DMS153 (cell line): ENCODE data around the gene SLC7A11.
"Not testable (repeated sequence)": the region's sequence is repeated elsewhere in the genome, so short reads cannot be mapped to it uniquely, and the experiment has no call there.

ENCODE experiments used
- DNase-seq: peaks from one replicate; lab custom pipeline; 2025; lab: John Stamatoyannopoulos, UW

SLC7A11 gene

DNA sequence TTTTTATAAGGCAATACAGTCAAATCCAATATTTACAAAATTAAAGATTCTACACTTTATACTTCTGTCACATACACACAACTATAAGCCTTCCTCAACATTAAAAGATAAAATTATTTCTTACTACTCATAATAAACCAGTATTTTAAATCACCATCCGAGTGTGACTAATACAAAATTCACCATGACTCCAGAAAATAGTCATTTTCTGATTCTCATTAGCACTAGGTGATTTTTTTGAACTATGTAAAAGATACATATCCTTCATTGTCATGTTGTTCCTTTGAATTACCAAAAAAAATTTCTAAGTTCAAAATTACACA, 646 bp upstream of the SLC7A11 start:
- no peak for DNase-seq

DNA sequence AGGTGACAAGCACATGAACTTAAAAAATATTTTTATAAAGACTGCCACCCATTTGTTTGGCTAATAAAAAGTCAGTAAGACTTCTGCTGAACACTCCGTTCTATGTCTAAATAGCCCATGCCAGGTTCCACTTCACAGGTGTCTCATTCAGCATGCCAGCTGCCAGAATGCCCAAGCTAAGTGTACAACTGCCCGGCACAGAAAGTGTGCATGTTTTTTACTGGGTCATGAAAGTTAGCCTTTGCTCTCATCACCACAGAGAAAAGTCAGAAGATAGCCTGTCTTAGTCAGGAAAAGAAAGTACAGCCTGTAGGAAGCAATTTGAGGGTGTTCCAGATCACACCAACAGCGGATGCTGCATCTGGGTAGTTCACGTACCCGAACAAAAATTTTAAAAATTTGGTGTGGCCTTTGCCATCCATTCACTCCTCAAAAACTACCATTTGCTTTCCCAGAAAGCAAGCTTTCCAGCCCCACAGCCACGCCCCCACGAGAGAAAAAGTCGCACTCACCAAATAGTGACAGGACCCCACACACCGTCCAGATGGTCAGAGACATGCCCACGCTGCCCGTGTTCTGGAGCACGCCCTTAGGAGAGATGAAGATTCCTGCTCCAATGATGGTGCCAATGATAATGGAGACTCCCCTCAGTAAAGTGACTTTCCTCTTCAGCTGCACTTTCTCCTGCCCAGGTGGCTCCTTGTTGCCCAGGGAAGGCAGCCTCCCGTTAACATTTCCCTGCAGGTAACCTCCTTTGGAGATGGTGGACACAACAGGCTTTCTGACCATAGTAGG, 671 bp downstream of the SLC7A11 start:
- peak; percentile 14 for DNase-seq

DNA sequence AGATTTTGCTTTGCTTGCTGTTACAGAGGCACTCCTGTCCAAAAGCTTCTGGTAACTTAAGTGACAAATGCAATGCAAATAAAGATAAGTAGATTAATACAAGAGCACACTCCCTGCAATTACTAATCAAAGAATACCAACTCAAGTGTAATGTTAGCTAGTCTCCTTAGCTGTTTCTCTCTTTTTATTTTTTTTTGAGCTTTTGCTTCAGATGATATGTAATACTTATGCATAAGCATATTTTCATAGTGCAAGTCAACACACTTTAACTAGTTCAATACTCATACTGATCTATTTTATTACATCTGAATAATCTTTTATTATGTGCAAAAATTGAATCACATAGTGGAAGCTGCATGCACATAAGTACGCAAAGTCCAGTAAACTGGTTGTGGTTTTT, 2.7 kb downstream of the SLC7A11 start:
- no peak for DNase-seq

DNA sequence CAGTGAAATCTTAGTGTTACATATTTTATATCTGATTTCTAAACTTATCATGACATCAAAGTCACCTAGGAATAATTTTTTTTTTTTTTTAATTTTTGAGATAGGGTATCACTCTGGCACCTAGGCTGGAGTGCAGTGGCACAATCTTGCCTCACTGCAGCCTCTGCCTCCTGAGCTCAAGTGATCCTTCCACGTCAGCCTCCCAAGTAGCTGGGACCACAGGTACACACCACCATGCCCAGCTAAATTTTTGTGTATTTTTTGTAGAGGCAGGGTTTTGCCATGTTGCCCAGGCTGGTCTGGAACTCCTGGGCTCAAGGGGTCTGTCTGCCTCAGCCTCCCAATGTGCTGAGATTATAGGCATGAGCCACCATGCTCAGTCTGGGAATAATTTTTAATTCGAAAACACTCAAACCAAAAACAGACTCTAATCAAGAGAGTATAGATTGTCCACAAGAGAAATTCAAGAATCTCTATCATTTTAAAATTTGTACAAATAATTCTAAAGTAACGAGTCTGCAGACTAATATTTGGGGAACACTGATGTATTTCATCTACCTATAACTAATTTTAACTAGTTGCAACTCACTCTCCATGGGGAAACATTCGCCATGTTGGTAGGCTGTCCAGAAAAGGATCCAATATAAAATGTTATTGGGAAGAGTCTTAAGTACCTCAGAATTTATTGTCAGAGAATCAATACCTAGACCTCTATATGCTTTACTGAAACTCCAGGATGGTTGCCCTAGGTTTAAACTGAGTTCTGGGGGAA, 3.4 kb downstream of the SLC7A11 start:
- no peak for DNase-seq

DNA sequence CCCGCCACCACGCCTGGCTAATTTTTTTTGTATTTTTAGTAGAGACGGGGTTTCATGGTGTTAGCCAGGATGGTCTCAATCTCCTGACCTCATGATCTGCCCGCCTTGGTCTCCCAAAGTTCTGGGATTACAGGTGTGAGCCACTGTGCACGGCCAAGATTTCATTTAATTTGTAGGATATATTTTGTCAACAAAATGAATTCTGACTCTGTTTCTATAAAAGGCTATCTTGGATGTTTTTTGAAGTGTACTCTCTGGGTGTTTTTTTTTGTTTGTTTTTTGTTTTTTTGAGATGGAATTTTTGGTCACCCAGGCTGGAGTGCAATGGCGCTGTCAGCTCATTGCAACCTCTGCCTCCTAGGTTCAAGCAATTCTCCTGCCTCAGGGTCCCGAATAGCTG, 5.0 kb downstream of the SLC7A11 start:
- DNase-seq, result not testable (repeated sequence)

DNA sequence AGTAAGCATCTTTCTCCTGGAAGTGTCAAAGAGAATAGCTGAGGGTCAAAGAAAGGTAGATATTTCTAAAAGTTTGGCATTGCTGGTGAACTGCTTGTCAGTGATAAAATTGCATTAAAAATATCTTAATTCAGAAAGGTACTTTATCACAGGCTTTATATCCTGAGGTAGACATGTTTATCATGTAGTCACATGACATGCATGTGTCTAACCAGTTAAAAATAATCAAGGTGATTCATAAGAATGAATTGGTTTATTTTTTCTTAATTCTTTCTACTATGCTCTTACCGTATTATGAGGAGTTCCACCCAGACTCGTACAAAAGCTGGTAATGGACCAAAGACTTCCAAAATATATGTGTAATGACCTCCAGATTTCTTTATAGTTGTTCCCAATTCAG, 6.1 kb downstream of the SLC7A11 start:
- no peak for DNase-seq

DNA sequence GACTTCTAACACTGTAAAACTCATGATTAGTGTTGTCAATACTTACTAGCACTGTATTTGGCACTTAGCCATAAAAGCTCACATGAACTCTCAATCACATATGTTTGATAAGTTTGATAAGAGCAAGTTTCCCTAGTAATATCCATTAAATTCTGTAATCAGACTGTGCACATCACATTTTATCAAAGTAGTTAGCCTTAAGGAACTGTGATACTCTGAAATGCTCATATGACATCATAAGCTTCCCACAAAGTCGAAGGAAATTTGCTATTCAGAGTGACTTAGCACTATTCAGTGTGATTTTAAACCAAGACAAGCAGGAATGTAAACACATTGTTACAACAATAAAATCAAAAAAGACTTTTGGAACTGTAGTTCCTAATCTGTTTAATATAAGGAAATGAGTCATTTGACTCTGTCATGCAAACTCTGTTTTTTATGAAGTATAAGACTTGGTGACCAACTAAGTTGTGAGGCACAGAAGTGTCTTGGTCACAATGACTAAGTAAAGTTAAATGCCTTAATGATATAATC, 6.7 kb downstream of the SLC7A11 start:
- DNase-seq, result no peak

DNA sequence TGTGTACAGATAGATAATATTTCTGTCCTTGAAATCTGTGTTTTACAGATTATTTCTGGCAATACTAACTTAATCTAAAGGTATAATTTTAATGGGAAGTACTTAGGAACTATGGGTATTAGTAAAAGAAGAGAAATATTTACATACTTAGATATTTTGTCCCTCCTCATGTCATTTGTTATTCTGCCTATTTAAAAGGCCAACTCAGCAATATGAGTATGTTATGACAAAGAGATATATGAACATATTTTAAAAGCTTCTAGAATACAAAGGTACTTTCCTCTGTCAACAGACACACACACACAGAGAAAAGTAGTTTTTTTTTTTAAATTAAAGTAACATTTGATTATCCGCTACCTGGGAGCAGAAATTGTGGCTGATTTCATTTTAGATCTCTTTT, 7.9 kb downstream of the SLC7A11 start:
- no peak for DNase-seq

DNA sequence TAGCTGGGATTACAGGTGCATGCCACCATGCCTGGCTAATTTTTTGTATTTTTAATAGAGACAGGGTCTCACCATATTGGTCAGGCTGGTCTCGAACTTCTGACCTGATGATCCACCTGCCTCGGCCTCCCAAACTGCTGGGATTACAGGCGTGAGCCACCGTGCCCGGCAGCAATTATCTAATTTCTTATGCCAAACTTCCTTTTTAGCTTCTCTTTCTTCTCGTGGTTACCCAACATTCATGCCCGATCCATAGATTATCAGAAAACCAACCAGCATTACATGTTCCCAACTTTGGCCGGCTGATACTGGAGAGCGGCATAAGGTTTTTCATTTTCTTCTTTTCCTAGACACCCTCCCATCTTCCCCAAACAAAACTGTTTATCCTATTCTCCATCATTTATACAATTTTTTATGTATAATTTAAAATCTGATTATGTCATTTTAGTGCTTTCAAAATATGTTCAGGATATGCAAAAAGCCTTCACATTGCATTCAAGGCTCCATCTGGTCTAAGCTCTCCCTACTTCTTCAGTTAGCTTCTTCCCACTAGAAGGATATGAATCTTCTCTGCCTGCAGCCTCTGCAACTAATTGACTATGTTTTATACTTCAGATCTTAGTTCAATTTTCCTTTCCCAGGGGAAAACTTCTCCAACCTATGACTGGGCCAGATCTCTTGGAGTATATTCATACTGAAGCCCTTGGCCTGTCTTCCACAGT, 8.7 kb downstream of the SLC7A11 start:
- DNase-seq, result no peak

DNA sequence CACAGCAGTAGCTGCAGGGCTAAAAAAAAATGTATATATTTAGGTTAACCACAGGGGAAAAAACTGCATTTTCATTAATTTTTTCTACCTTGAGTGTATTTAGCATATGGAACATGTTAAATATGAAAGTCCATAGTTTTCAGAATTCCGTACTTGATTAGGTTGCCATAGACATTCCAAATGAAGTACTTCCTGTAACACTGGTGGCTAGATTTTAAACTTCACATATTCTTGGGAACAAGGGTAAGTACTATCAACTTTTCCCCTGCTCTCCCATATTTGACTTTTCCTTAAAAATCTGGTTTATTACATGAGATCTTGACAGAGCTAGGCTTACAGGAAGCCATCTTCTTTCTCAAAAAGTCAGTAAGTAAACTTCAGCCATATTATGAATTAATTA, 9.8 kb downstream of the SLC7A11 start:
- DNase-seq, result no peak

DNA sequence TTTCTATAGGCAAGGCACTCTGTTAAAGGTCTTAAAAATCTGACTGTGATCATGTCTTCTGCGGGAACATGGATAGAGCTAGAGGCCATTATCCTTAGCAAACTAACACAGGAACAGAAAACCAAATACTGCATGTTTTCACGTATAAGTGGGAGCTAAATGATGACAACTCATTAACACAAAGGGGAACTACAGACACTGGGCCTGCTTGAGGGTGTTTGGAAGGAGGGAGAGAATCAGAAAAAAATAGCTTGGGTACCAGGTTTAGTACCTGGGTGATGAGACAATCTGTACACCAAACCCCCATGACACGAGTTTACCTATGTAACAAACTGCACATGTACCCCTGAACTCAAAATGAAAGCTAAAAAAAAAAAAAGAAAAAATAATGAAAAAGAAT, 12.1 kb downstream of the SLC7A11 start:
- DNase-seq, result no peak

DNA sequence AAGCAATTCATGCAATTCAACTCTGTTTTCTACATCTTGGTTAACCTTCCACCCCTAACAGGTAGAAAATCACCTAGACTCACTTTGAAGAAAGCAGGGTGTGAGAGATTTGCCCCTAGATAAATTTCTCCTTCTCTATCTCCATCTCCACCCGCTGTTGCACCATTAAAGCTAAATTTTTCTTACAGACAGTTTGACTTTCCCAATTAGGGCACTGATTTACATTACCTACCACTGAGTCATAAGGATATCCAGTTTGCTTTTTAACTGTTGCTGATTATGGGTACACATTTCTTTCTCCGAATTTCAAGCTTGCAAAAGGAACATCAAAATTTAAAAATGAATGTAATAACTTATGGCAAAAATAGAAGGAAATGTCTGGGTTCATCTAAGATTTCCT, 13.0 kb downstream of the SLC7A11 start:
- DNase-seq, result no peak

DNA sequence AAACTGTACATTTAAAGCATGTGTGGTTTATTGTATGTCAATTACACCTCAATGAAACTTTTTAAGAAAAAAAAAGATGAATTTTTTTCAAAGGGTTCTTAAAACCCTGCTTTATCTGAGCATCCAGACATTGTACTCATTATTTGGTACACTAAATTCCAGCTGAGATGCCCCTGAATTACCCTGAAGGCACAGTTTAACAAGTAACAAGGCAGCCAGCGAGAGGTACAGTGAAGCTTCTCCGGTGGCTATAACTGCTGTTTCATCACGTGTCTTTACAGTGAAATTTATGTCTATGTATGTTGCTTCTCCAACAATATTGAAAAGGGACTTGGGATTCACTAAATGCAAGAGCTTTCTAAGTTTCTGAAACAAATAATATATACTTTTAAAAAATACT, 15.8 kb downstream of the SLC7A11 start:
- DNase-seq, result no peak

DNA sequence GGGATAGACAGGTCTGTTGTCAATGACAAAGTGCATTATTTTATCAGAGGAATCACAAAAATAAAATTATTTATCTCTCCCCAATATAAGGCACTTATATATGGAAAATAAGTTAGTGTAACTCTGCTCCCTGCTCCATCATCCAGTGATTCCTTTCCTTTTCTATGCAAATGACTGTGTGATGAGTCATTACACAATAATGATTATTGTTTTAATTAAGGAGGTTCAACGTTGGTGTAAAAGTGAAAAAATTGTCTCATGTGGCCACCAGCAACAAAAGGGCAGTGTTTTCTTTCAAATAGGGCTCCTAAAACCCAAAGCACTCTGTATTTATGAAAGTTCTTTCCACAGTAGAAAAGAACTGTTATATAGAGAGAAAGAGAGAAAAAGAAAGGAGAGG, 16.7 kb downstream of the SLC7A11 start:
- DNase-seq, result no peak

DNA sequence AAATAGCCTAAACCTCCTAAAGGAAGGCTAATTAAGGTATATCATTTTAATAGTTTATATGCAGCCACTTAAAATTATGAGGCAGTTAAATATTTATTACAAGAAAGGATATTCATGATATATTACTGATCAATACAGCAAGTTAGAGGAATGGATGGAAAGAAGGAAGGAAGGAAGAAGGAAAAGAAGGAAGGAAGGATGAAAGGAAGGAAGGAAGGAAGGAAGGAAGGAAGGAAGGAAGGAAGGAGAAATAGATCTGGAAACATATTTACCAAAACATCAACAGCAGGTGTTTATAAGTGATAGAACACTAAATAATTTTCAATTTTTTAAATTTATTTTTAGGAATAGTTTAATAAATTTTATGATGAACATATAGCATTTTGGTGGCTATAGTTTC, 17.5 kb downstream of the SLC7A11 start:
- no peak for DNase-seq

DNA sequence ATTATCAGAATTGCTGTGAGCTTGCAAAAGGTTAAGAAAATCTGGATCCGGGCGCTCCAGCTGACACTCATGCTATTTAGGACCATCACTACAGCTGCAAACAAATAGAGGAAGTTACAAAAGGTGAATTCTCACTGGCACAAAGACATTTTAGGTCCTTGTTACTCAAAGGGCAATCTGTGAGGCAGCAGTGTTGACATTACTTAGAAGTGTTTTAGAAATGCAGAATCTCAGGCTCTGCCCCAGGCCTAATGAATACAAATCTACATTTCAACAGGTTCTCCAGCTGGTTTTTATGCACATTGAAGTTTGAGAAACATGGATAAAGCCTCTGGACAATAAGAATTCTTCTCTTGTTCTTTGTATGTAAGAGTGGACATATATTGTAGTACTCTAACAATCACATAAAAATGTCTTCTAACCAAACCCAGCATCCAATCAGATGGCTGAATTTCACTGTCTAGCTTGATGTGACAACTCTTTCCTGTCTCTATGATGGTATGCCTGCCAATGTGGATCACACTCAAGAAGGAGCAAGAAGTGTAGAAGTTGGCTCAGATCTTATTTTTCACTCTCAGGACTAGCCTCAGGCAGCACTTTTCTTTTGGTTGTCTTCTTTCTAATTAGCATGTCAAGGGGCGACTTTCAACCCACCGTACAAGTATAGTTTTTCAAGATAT, 18.8 kb downstream of the SLC7A11 start:
- peak; percentile 31 for DNase-seq

DNA sequence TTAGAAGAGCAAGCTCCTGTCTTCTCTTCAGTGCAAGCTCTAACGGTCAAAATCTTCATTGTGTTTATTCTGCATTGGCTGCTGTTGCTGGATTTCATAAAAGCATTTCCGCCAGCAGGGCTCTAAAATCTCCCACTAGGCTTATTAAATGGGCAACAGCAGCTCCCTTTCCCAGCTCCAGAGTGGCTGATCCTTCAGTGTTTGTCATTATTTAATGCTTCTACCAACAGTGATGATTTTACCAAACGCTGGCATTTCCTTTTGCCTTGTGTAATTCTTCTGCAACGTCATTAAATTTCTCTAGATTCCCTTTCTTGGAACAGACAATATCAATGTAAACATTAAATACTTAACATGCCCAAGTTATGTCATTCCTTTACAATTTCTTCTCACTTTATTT, 20.1 kb downstream of the SLC7A11 start:
- DNase-seq, result peak; percentile 48

DNA sequence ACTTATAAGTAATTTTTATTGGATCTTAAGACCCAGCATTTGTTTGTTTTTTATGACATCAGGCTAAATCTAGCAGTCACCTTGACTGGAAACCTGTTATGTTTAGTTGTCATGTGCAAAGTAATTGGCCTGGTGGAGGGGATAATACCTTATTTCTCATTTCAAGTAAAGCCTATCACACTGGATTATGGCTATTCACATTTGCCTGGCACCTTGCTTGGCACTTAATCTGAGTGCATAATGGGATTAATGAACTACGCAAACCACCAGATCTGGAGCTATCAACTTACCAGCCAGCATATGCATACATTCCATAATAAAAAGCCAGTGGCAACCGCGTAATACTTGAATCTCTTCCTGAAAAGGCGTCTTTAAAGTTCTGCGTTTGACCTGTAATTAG, 23.2 kb downstream of the SLC7A11 start:
- no peak for DNase-seq

DNA sequence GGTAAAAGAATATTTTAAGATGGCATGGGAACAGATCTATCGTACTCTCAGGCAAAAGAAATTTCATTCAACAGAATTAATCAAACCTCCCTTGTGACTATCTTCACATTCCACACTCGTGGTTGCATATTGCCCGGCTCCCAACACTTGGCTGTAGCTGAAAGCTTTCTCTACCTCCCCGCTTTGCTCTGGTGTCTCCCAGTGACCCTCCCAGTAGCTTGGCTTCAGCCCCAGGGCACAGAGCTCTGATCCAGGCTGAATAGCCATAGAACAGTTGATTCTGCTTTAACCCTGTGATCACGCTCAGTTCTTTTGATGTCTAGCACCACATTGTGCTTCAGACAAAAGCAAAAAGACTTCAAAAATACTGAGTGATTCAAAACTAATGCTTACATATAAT, 24.6 kb downstream of the SLC7A11 start:
- DNase-seq, result no peak

DNA sequence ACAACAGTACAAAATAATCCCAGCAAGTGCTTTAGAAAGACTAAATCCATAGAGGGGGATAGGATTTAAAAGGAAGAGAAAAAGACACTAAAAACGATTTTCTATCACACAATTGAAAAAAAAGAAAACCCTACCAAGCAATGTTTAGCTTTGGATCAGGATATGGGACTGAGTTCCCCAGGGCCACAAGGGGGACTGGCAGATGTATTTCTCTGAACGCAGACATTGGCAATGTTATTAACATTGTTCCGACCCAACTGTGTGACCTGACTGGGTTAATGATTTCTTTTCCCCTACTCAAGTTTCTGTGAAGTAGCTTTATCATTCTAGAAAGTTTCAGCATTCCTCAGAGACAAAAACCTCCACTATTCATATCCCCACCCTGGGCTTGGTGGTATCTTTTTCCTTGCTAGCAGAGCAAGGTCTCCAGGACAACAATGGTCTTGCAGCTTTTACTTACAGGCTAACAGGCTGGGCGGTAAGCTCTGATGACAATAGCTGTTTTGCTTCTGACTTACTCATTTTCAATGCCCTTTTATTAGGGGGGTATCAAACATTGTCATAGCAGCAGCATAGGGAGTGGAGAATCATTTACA, 25.8 kb downstream of the SLC7A11 start:
- DNase-seq, result no peak

DNA sequence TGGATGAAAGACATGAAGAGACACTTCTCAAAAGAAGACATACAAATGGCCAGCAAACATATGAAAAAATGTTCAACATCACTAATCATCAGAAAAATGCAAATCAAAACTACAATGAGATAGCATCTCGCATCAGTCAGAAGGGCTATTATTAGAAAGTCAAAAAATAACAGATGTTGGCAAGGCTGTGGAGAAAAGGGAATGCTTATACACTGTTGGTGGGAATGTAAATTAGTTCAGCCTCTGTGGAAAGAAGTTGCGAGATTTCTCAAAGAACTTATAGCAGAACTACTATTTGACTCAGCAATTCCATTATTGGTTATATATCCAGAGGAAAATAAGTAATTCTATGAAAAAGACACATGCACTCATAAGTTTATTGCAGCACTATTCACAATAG, 31.6 kb downstream of the SLC7A11 start:
- not testable (repeated sequence) for DNase-seq

DNA sequence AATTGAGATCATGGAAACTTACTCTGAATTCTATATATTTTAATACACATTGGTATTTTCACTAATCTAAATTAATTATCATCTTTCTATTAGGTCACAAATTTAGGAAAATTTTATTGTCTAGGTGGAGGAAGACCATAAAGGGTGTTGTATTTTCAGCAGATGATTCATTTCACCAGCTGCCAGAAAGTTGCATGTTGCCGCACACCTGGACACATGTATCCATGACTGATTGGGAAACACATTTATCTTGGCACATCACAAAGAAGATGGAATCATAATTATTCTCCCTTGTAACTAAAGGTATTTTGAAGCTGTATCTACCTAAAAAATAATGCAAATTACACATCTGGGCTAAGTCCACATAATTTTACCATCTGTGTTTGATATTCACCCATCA, 33.1 kb downstream of the SLC7A11 start:
- no peak for DNase-seq
